Placental epithelial cell (primary cell): Measurements from ENCODE around the gene ZNF57. TPM values are rescaled to one million over a fixed set of nuclear protein-coding genes. Genes with fewer than 3 reads are reported as not detected.

Experiments used
- total RNA-seq: library from RNA; depleted of rRNA; stranded (reverse); fragments of >200 nt; gene quantifications from 2 replicates; pipeline ENCODE4 v1.2.3, GENCODE V29; 2012

The ZNF57 gene
- 3.1 and 5.5 TPM in 2 replicates for total RNA-seq

GRCh38 chr19:2900296-2901252 is at the start of gene ZNF57:
ZNF57 (plus strand) TSS chr19:2900928; CDS start chr19:2901046, 118 bp downstream.

GRCh38 chr19:2867025-2867991 is 33.4 kb upstream of the ZNF57 start, which contains the start of gene ZNF556:
ZNF556 (plus strand) TSS chr19:2867335; CDS start chr19:2867422, 87 bp downstream.

DNA sequence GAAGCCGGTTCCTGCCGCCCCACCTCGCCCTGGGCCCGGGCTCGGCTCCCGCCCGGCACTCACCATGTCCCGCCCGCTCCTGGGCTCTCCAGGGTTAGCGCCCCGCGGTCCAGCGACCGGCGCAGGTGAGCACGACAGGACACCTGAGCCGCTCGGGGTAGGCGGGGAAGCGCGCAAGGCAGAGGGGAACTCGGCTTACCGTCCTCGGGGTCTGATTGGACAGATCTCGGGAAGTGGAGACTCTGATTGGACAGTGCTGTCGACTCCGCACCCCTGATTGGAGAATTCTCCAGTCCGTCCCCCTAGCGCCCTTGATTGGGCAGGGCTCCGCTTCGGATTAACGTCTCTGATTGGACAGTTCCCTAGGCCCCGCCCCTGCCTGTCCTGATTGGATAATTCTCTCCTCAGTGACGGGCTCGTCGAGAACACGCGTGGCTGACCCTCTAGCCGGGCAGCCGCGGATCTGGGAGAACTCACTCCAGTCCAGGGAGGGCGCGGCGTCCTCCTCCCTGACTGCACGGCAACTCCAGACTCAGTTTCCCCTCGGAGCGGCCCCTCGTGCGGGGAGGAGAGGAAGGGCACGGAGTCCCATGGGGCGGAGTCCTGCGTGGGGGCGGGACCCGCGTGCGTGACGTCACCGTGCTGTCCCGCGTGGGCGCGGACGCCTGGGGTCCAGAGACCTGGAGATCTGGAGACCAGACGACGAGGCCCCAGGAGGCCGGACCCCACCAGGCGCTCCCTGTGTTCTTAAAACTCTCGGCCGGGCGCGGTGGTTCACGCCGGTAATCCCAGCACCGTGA is 44.2 kb downstream of the ZNF57 start, which contains the start of gene ZNF77:
Gene ZNF77, minus strand, starts transcription at position 197 of the 800 bp plus-strand sequence. Its CDS starts 131 bp downstream, at position 66.

Other genes starting within 250 kb of the ZNF57 start
- 0.11 and 0.39 TPM in 2 replicates for gene GNG7, start 198.2 kb upstream of the ZNF57 start, total RNA-seq
- under 0.01 and 0.79 TPM in 2 replicates for gene DIRAS1, start 179.6 kb upstream of the ZNF57 start, total RNA-seq
- gene SLC39A3, start 160.9 kb upstream of the ZNF57 start, total RNA-seq = 23.6 and 29.3 TPM in 2 replicates
- 43.2 and 64.3 TPM in 2 replicates for gene SGTA, start 117.7 kb upstream of the ZNF57 start, total RNA-seq
- 44.4 and 134 TPM in 2 replicates for gene THOP1, start 115.4 kb upstream of the ZNF57 start, total RNA-seq
- 7.2 and 10.2 TPM in 2 replicates for gene ZNF554, start 81.1 kb upstream of the ZNF57 start, total RNA-seq
- gene ZNF555, start 59.5 kb upstream of the ZNF57 start, total RNA-seq = 7.5 and 10.1 TPM in 2 replicates
- not detected in 2 replicates for gene ZNF556, start 33.6 kb upstream of the ZNF57 start, total RNA-seq
- gene ZNF77, start 44.0 kb downstream of the ZNF57 start, total RNA-seq = 1.6 and 3.5 TPM in 2 replicates
- gene TLE6, start 76.6 kb downstream of the ZNF57 start, total RNA-seq = not detected in 2 replicates
- 0.11 and 3.1 TPM in 2 replicates for gene TLE2, start 128.4 kb downstream of the ZNF57 start, total RNA-seq
- 126 and 178 TPM in 2 replicates for gene TLE5, start 161.6 kb downstream of the ZNF57 start, total RNA-seq
- gene GNA11, start 193.4 kb downstream of the ZNF57 start, total RNA-seq = 31.0 and 44.0 TPM in 2 replicates
- gene GNA15, start 235.1 kb downstream of the ZNF57 start, total RNA-seq = 30.6 and 88.0 TPM in 2 replicates